Epithelial cell of proximal tubule (primary cell): ENCODE results near the gene NKD1. TPM values are rescaled to one million over a fixed set of nuclear protein-coding genes. Genes with fewer than 3 reads are reported as not detected.

Experiments
- DNase-seq: peaks from one replicate; pipeline ENCODE4 v3.0.0-alpha.2; 2011; ENCODE audit warnings: low read depth
- H3K4me3 ChIP-seq: 2 replicates; pipeline ENCODE4 v1.5.1; 2011; ENCODE audit warnings: low read depth, mild to moderate bottlenecking, low read length
- total RNA-seq: library from RNA; depleted of rRNA; stranded (reverse); fragments of >200 nt; gene quantifications from 2 replicates; pipeline ENCODE4 v1.2.3, GENCODE V29; 2015
- TF ChIP-seq, protein P1 (sequence below): conservative IDR thresholded peaks from 2 replicates; pipeline ENCODE4 v1.5.1; 2012; ENCODE audit warnings: low read depth, mild to moderate bottlenecking, low read length

Gene NKD1
- total RNA-seq, 1 donor from 2014 or later, result not detected

DNA sequence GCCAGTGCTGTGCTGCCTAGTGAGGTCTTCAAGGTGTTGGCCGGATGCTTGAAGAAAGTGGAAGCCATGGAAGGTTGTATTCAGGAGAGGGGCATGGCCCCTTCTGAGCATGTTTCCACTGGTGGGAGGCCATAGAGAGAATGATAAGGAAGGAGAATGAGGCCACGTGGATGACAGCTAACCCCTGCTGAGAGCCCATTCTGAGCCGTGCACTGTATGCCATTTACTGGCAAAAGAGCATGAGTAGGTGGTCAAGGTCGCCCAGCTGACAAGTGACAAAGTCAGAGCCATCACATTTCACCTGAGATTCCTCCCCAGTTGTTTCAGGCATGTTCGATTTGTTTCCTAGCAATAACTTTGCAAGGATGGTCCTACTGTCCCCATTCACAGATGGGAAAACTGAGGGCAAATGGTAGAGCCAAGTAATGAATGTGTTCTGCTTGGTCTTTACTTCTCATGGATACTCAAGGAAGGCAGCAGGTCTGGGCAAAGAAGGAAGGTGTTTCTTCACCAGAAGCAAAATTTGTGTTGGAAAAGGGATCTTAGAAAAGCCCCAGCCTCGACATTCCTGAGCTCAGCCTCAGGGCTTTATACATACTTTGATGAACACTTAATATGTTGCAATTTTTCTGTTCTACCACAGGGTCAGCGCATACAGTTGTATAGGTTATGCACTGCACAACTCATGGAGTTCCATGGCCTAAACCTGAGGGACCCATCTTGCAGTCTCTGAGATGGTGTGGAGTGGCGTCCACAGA lies 10.5 kb upstream of the NKD1 start:
- no peak for DNase-seq
- no peak overlapping the region for H3K4me3 ChIP-seq
- TF ChIP-seq, protein P1, sequence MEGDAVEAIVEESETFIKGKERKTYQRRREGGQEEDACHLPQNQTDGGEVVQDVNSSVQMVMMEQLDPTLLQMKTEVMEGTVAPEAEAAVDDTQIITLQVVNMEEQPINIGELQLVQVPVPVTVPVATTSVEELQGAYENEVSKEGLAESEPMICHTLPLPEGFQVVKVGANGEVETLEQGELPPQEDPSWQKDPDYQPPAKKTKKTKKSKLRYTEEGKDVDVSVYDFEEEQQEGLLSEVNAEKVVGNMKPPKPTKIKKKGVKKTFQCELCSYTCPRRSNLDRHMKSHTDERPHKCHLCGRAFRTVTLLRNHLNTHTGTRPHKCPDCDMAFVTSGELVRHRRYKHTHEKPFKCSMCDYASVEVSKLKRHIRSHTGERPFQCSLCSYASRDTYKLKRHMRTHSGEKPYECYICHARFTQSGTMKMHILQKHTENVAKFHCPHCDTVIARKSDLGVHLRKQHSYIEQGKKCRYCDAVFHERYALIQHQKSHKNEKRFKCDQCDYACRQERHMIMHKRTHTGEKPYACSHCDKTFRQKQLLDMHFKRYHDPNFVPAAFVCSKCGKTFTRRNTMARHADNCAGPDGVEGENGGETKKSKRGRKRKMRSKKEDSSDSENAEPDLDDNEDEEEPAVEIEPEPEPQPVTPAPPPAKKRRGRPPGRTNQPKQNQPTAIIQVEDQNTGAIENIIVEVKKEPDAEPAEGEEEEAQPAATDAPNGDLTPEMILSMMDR, result no peak

DNA sequence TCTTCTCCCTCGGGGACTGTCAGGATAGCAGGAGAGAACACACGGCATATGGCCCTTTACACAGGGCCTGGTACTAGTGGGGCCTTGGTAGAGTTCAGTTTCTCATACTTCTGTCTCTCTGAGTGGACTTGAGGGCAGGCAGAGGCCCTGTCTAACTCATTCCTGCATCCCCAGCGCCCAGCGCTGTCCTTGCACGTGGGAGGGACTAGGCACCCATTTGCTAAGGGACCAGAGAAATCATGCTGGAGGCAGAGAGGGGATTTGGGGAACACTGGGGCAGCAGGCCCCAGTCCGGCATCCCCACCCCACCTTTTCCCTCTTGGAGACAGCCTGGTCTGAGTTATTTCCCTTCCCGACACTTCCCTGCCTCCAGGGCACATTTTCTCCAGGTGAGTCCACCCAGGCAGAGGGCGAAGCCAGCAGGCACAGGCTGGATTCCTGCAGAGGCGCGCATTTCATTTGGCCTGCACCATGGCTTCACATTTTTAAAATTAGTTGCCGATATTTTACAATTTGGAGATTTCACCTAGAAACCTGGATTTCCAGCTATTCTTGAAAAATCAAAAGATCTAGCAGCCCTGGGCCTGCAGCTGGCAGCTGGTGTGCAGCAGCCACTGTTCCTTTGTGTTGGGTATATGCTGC lies 9.7 kb upstream of the NKD1 start:
- no peak overlapping the region for H3K4me3 ChIP-seq
- TF ChIP-seq, protein P1, result no peak
- no peak for DNase-seq

DNA sequence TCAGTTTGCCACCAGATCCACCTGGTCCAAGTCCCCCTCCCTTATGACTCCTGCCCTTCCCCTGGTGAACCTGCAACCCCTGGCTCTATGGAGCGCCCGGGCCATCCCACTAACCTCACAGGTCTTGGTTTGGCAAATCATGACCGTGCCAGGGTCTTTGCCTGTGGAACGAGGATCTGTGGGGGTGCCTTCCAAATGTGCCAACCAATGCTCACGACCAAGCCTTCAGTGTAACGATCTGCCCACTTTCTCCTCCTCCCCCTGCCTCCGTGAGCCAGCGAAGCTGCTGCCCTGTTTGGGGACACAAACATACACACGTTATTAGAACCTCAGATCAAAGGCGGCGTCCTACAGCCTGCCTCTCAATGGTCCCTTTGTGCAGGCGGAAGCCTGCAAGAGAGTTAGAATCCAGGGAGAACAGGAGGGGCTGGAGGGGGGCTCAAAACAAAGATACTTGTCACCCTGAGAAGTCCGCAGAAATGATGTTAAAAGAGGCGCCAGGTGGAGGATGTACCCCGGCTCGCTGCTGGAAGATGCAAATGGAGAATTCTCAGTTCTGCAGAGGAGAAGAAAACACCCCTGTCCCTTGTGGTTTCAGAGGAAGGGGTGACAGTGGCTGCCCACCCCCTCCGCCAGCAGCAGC lies 9.0 kb upstream of the NKD1 start:
- H3K4me3 ChIP-seq, result no peak overlapping the region
- TF ChIP-seq, protein P1, result no peak
- no peak for DNase-seq

DNA sequence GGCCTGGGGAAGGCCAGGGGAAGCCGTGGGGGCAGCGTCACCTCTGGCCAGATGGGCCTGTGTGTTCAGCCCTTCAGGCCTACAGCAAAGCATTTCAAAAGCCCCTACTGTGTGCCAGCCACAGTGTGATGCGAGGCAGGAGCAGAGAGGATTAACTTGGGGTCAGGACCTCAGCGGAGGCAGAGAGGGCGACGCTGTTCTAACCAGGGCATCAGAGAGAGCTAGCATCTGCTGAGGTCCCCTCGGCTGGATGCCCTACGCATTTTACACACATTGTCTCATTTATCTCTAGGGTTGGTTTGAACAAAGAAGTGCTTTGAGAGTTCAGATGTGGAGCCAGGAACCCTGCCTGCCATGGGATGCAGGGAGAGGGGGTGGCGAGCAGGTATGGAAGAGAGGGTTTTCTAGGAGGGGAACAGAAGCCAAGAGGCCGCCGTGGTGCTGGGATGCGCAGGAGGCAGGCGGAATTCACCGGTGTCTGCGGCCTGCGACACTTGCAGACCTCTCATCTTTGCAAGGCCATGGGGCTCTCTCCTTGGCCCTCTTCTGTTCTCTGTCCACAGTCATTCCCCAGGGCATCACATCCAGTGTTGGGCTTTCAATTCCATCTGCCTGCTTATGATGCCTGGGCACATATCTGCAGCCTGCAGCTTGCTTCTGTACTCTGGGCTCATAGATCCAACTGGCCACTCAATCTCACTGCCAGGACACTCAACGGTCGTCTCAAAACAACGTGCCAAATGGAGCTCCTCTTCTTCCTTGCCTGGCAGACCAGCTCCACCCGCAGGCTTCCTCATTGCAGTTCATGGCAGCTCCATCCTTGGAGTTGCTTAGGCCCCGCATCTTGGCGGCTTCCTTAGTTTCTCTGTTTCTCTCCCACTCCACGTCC lies 8.1 kb upstream of the NKD1 start:
- TF ChIP-seq, protein P1, result no peak
- no peak for DNase-seq
- H3K4me3 ChIP-seq, result no peak overlapping the region

DNA sequence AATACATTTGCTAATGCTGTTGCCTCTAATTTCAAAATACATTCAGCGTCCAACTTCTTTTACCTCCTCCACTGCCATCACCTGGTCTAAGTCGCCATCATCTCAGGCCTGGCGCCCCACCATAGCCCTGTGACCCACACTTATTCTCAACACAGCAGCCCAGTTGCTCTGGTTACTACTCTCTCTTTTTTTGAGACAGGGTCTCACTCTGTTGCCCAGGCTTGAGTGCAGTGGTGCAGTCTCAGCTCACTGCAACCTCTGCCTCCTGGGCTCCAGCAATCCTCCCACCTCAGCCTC lies 7.5 kb upstream of the NKD1 start:
- no peak overlapping the region for H3K4me3 ChIP-seq
- DNase-seq, result no peak
- TF ChIP-seq, protein P1, result no peak

DNA sequence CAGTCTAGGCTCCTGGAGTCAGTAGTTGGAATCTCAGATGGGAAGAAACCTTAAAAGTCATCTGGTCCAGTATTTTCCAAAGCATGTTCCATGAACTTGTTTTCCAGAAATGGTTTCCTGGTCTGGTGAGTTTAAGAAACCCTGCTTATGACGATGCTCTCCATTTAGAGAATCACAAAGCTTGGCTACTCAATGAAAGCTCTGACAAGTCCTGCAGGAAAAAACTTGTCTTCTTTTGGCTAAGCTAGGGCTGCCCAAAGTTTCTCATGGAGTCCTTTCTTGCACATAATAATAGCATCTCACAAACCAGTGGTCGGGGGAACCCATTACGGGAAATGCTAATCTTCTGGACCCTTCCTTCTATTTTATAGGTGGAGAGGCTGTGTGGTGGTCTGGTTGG lies 5.5 kb upstream of the NKD1 start:
- DNase-seq, result no peak
- no peak overlapping the region for H3K4me3 ChIP-seq
- TF ChIP-seq, protein P1, result no peak
